Myometrial cell (primary cell): ENCODE measurements around the gene CEP72. TPM values are rescaled to one million over a fixed set of nuclear protein-coding genes. Genes with fewer than 3 reads are reported as not detected.

Experiments
- total RNA-seq: library from RNA; depleted of rRNA; stranded (reverse); fragments of >200 nt; gene quantifications from 2 replicates; pipeline ENCODE4 v1.2.3, GENCODE V29; 2015

Gene CEP72, protein sequence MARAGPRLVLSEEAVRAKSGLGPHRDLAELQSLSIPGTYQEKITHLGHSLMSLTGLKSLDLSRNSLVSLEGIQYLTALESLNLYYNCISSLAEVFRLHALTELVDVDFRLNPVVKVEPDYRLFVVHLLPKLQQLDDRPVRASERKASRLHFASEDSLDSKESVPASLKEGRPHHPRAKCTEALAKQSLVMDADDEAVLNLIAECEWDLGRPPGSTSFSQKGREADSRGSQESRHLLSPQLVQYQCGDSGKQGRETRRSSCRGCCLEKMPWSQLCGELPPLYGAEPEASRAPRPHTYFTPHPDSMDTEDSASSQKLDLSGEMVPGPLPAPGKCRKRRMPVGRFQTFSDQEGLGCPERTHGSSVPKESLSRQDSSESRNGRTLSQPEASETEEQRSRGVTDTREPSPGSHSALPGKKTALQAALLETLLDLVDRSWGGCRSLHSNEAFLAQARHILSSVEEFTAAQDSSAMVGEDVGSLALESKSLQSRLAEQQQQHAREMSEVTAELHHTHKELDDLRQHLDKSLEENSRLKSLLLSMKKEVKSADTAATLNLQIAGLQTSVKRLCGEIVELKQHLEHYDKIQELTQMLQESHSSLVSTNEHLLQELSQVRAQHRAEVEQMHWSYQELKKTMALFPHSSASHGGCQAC
- 2.8 and 5.5 TPM in 2 replicates for total RNA-seq

DNA sequence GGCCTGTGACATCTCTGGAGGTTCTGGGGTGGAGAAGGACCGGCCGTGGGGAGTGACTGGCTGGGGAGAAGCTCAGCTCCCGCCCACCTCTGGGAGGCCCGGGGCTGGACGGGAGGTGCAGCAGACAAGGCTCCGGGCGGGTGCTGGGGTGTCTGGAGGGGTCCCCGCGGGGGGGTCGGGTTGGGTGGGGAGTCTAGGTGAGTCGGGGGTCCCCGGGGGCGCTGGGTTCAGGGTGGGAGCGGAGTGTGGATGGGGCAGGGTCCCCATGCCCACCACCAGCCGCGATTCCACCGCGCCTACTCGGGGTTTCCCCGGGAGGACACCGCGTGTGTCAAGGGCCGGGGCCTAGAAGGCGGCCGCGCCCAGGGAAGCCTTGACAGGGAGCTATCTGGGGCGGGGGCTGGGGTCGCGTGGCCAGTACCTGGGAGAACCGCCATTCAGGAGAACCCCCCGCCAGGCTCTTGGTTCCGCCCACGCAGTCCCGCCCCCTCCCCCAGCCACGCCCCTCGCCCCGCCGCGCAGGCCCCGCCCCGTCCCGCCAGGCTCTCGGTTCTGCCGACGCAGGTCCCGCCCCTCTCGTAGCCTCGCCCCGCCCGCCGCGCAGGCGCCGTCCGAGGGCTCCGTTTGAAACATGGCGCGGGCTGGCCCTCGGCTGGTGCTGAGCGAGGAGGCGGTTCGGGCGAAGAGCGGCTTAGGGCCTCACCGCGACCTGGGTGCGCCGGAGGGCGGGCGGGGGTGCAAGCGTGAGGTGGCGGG, at the start of gene CEP72:
Gene CEP72 (plus strand): TSS at position 610 of the 756 bp plus-strand sequence. CDS start 22 bp downstream, at position 632.

DNA sequence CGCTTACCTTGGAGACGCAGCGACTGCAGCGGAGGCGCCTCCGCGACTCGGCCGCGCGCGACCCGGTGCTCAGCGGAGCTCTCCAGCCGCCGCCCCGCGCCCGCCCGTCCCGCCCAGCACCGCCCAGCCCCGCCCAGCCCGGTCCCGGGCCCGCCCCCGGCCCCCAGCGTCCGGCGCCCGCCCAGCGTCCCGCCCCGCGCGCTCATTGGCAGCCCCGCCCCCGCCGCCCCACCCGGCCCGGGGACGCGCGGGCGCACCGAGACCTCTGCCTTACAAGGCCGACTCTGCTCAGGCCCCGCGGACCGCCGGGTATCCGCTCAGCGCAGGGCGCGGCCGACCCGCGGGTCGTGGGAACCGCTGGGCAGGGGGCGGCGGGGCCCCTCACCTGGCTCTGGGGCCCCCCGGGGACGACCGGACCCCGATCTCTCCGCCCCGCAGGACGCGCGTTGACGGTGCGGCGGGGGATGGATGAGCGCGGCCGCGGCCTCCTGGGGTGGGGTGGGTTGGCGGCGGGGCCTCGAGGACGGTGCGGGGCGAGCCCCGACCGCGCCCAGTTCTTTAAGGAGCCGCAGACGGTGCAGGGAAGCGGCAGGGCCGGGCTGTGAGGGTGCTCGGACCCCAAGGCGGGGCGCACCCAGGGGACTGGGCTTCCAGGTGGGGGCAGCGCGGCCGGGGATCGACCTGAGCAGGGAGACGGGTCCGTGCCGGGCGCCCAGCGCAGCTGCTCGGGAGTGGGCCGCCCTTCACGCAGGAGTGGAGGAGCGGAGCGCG, 81.3 kb downstream of the CEP72 start, which contains the start of gene TPPP:
Gene TPPP (minus strand): TSS at position 82 of the 771 bp plus-strand sequence. CDS start 15,292 bp downstream, outside the sequence.

Other genes with a start within 250 kb of the CEP72 start
- gene EXOC3, start 169.2 kb upstream of the CEP72 start, total RNA-seq = 24.3 and 28.8 TPM in 2 replicates
- 1.7 and 2.1 TPM in 2 replicates for gene SLC9A3, start 87.9 kb upstream of the CEP72 start, total RNA-seq
- gene TPPP, start 81.0 kb downstream of the CEP72 start, total RNA-seq = under 0.01 TPM in 1 of 2 replicates, not detected in the other
- gene ZDHHC11B, start 172.4 kb downstream of the CEP72 start, total RNA-seq = not detected in 2 replicates
- under 0.01 and 0.29 TPM in 2 replicates for gene ZDHHC11, start 238.6 kb downstream of the CEP72 start, total RNA-seq